GM12891 (cell line): ENCODE results near the gene POPDC3.

Source experiments
- POLR2A ChIP-seq: IDR thresholded peaks from 2 replicates; pipeline ENCODE4 v1.6.1; 2011; ENCODE audit warnings: low read depth, low read length, control low read depth
- POU2F2 ChIP-seq: IDR thresholded peaks from 2 replicates; pipeline ENCODE4 v1.6.1; 2011; ENCODE audit warnings: low read depth, mild to moderate bottlenecking, control low read depth, low read length, moderate library complexity
- TAF1 ChIP-seq: IDR thresholded peaks from 2 replicates; pipeline ENCODE4 v1.6.1; 2011; ENCODE audit warnings: low read depth, low read length, control low read depth

DNA sequence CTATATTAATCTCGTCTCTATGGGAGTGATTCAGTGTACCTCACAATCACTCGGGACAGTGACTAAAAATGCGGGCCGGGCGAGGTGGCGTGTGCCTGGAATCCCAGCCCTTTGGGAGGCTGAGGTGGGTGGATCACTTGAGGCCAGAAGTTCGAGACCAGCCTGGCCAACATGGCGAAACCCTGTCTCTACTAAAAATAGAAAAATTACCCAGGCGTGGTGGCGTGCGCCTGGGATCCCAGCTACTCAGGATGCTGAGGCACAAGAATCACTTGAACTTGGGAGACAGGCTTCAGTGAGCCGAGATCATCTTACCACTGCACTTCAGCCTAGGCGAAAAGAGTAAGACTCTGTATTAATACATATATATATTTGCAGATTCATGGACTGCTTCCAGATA, 17.4 kb downstream of the POPDC3 start:
- no peak for TF ChIP-seq POU2F2
- TF ChIP-seq POLR2A = no peak
- TF ChIP-seq TAF1 = no peak
